AG09319 (cell line): Measurements from ENCODE around the gene CNDP1.

ENCODE experiments used
- DNase-seq: peaks from one replicate; pipeline ENCODE4 v3.0.0-alpha.2; 2010; ENCODE audit warnings: low read depth; ENCODE audit errors: extremely low read depth
- CTCF ChIP-seq: IDR thresholded peaks from 2 replicates; pipeline ENCODE4 v1.5.1; 2011; ENCODE audit warnings: low read depth, mild to moderate bottlenecking, inconsistent platforms, low read length, moderate library complexity

The CNDP1 gene

DNA sequence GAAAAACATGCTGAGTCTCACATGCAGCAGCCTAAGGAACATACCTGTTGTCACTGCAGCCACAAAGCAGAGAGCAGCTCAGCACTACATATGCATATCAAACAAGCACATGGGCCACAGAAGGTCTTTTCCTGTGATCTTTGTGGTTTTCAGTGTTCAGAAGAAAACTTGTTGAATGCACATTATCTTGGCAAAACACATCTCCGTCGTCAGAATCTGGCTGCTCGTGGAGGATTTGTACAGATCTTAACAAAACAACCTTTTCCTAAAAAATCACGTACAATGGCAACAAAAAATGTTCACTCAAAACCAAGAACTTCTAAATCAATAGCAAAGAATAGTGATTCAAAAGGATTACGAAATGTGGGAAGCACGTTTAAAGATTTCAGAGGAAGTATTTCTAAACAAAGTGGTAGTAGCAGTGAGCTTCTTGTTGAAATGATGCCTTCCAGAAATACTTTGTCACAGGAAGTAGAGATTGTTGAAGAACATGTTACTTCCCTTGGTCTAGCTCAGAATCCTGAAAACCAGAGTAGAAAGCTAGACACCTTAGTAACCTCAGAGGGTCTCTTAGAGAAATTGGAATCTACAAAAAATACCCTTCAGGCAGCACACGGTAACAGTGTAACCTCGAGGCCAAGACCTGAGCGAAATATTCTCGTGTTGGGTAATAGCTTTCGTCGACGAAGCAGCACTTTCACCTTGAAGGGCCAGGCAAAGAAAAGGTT lies 97.5 kb downstream of the CNDP1 start:
- no peak for DNase-seq
- no peak for TF ChIP-seq CTCF

DNA sequence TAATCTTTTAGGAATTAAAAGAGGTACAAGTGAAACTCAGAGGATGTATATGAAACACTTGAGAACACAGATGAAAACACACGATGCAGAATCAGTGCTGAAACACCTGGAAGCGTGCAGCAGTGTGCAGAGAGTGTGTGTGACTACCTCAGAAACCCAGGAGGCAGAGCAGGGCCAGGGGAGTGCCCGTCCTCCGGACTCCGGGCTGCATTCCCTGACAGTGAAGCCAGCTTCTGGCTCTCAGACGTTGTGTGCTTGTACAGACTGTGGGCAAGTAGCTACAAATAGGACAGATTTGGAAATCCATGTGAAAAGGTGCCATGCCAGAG lies 98.0 kb downstream of the CNDP1 start:
- DNase-seq: no peak
- no peak for TF ChIP-seq CTCF

DNA sequence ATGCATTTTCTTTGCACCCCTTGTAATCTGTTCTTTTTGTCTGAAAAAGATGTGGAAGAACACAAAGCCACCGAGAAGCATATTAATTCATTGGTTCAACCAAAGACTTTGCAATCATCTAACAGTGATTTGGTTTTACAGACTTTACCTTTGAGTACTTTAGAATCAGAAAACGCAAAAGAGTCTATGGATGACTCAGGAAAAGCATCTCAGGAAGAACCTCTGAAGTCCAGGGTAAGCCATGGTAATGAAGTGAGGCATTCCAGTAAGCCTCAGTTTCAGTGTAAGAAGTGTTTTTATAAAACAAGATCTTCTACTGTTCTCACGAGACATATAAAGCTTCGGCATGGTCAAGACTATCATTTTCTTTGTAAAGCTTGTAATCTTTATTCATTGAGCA lies 98.6 kb downstream of the CNDP1 start:
- no peak for DNase-seq
- TF ChIP-seq CTCF: no peak

DNA sequence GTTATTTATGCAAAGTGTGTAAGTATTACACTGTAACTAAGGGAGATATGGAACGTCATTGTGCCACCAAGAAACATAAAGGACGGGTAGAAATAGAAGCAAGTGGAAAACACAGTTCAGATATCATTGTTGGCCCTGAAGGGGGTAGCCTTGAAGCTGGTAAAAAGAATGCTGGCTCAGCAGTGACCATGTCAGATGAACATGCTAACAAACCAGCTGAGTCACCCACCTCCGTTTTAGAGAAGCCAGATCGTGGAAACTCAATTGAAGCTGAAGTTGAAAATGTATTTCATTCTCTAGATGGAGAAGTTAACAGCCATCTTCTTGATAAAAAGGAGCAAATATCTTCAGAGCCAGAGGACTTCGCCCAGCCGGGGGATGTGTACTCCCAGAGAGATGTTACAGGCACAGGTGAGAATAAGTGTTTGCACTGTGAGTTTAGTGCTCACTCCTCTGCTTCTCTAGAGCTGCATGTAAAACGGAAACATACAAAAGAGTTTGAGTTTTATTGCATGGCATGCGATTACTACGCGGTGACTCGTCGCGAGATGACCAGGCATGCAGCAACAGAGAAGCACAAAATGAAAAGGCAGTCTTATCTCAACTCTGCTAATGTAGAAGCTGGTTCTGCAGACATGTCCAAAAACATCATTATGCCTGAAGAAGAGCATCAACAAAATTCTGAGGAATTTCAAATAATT lies 99.5 kb downstream of the CNDP1 start:
- TF ChIP-seq CTCF: no peak
- no peak for DNase-seq

- no peak for TF ChIP-seq CTCF
- no peak for DNase-seq
These were observed 101.1 kb downstream of the CNDP1 start for GRCh38 chr18:74635224-74635975.
